GM12878 (cell line): Measurements from ENCODE around the gene SNX32. TPM values are rescaled to one million over a fixed set of nuclear protein-coding genes. Genes with fewer than 3 reads are reported as not detected.
A peak's percentile ranks its signal among the peaks of the same experiment; 100 is the strongest.

Source experiments
- CBX5 ChIP-seq: sonication (generic); IDR thresholded peaks from 2 replicates; pipeline ENCODE4 v1.6.1; 2016; ENCODE audit warnings: low read depth, moderate library complexity, mild to moderate bottlenecking, inconsistent platforms
- ESRRA ChIP-seq: IDR thresholded peaks from 2 replicates; pipeline ENCODE4 v1.6.1; 2012; ENCODE audit warnings: mild to moderate bottlenecking, low read length, improper control_type of control experiment
- ETV6 ChIP-seq, 2 experiments: fragments of 450-650 bp in 1 of 2; IDR thresholded peaks in 1 of 2; conservative IDR thresholded peaks in 1 of 2; 2 replicates each; pipeline ENCODE4 v1.6.1; 2014; ENCODE audit warnings: antibody characterized with exemption in 1 of 2, borderline replicate concordance in 1 of 2, low read depth in 1 of 2, mild to moderate bottlenecking in 1 of 2, moderate library complexity in 1 of 2
- GABPA ChIP-seq: IDR thresholded peaks from 2 replicates; pipeline ENCODE4 v1.6.1; 2014; ENCODE audit warnings: antibody characterized with exemption, low read depth, mild to moderate bottlenecking, inconsistent platforms
- LARP7 ChIP-seq: fragments of 450-650 bp; IDR thresholded peaks from 2 replicates; pipeline ENCODE4 v1.6.1; 2017; ENCODE audit warnings: mild to moderate bottlenecking
- MXI1 ChIP-seq: fragments of 150-350 bp; IDR thresholded peaks from 2 replicates; pipeline ENCODE4 v1.6.1; 2011; ENCODE audit warnings: low read depth, mild to moderate bottlenecking, inconsistent platforms, low read length, improper control_type of control experiment
- NFIC ChIP-seq: IDR thresholded peaks from 2 replicates; pipeline ENCODE4 v1.6.1; 2012; ENCODE audit warnings: low read depth, mild to moderate bottlenecking, inconsistent platforms, low read length, moderate library complexity
- NR2C1 ChIP-seq: fragments of 450-650 bp; IDR thresholded peaks from 2 replicates; pipeline ENCODE4 v1.6.1; 2017; ENCODE audit warnings: antibody characterized with exemption, mild to moderate bottlenecking, moderate library complexity
- PAX5 ChIP-seq: IDR thresholded peaks from 2 replicates; pipeline ENCODE4 v1.6.1; 2011; ENCODE audit warnings: low read depth, low read length, borderline replicate concordance
- POLR2AphosphoS5 ChIP-seq: IDR thresholded peaks from 2 replicates; pipeline ENCODE4 v1.6.1; 2011; ENCODE audit warnings: mild to moderate bottlenecking, low read length, inconsistent platforms
- SMAD1 ChIP-seq: fragments of 450-650 bp; IDR thresholded peaks from 2 replicates; pipeline ENCODE4 v1.6.1; 2018; ENCODE audit warnings: mild to moderate bottlenecking, low read depth; ENCODE audit not compliant: partially characterized antibody
- SP1 ChIP-seq: IDR thresholded peaks from one replicate; pipeline ENCODE4 v1.6.1; 2011; ENCODE audit warnings: low read depth, low read length
- SPI1 ChIP-seq: IDR thresholded peaks from 2 replicates; pipeline ENCODE4 v1.6.1; 2011; ENCODE audit warnings: low read depth, mild to moderate bottlenecking, low read length, moderate library complexity, borderline replicate concordance; ENCODE audit not compliant: insufficient read depth
- SUPT20H ChIP-seq: IDR thresholded peaks from 2 replicates; pipeline ENCODE4 v1.6.1; 2011; ENCODE audit warnings: low read depth, mild to moderate bottlenecking, low read length, moderate library complexity, borderline replicate concordance; ENCODE audit not compliant: control insufficient read depth
- ZBED1 ChIP-seq: IDR thresholded peaks from 2 replicates; pipeline ENCODE4 v1.6.1; 2016; ENCODE audit warnings: borderline replicate concordance
- ZZZ3 ChIP-seq: IDR thresholded peaks from 2 replicates; pipeline ENCODE4 v1.6.1; 2011; ENCODE audit warnings: low read depth; ENCODE audit not compliant: control insufficient read depth, insufficient read length
- polyA plus RNA-seq, 11 experiments: library from polyadenylated mRNA; depleted of rRNA in 4 of 11; unstranded in 6 of 11; stranded (reverse) in 5 of 11; fragments of >200 nt; fragmentation: Nextera tagmentation in 4 of 11; fragmentation: Illumina TruSeq in 1 of 11; extraction: Ambion mirVana in 4 of 11; extraction: Trizol in 1 of 11; gene quantifications; 1 replicate in 1 of 11; 2 replicates in 10 of 11; pipeline versions ENCODE4 v1.2.1 to v1.2.3, GENCODE V29; 2011 to 2016; ENCODE audit warnings: inconsistent platforms in 2 of 11, missing spikeins in 2 of 11, low read depth in 1 of 11
- total RNA-seq, 4 experiments: library from RNA; depleted of rRNA in 3 of 4; stranded (reverse); fragments of >200 nt in 3 of 4; fragmentation: Illumina TruSeq in 1 of 4; extraction: Trizol in 1 of 4; gene quantifications; 2 replicates each; pipeline versions ENCODE4 v1.2.1 to v1.2.3, GENCODE V29; 2013 to 2021
- TF ChIP-seq, protein P1 (sequence below): IDR thresholded peaks from 2 replicates; pipeline ENCODE4 v1.6.1; 2012; ENCODE audit warnings: mild to moderate bottlenecking, low read depth, low read length
- TF ChIP-seq, protein P2 (sequence below): fragments of 450-650 bp; formaldehyde crosslinking; IDR thresholded peaks from 2 replicates; pipeline ENCODE4 v1.4.0; 2022; ENCODE audit warnings: mild to moderate bottlenecking, moderate library complexity
- TF ChIP-seq, protein P3 (sequence below): fragments of 450-650 bp; IDR thresholded peaks from 2 replicates; pipeline ENCODE4 v1.6.1; 2014; ENCODE audit warnings: mild to moderate bottlenecking
- TF ChIP-seq, protein P4 (sequence below): IDR thresholded peaks from 2 replicates; pipeline ENCODE4 v1.6.1; 2012; ENCODE audit warnings: low read depth, low read length, improper control_type of control experiment

Gene SNX32
- total and polyA plus RNA-seq, 10 of the 15 experiments (the other 5 are each of a cell fraction or from before 2014, with no cell fraction given) = 0.04 to 1.5 (median 0.11) TPM; not detected in 1

DNA sequence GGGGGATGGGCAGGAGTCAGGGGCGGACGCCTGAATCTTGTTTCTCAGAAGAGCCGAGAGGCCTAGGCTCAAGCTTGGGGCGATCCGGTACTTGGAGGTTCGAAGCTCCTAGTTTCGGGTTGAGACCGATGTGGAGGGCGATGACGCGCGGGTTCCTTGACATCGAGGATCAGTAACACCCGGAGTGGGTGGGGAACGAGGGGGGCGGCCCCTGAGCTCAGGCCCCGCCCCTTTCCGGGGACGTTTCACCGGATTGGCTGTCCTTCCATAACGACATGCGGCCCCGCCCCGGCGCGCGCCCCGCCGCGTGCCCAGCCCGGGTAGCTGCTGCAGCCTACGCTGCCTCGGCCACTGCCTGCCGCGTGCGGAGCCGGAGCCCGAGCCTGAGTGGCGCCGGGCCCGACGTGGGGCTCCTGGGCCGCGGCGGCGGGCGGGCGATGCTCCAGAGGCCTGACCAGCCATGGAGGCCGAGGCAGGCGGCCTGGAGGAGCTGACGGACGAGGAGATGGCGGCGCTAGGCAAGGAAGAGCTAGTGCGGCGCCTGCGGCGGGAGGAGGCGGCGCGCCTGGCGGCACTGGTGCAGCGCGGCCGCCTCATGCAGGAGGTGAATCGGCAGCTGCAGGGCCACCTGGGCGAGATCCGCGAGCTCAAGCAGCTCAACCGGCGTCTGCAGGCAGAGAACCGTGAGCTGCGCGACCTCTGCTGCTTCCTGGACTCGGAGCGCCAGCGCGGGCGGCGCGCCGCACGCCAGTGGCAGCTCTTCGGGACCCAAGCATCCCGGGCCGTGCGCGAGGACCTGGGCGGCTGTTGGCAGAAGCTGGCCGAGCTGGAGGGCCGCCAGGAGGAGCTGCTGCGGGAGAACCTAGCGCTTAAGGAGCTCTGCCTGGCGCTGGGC lies 56.8 kb downstream of the SNX32 start, which contains the start of gene CCDC85B (continued):
- TF ChIP-seq NFIC = no peak
- no peak; the same call in none of the 2 replicates for TF ChIP-seq NR2C1
- TF ChIP-seq CBX5 = no peak
- TF ChIP-seq, protein P1, sequence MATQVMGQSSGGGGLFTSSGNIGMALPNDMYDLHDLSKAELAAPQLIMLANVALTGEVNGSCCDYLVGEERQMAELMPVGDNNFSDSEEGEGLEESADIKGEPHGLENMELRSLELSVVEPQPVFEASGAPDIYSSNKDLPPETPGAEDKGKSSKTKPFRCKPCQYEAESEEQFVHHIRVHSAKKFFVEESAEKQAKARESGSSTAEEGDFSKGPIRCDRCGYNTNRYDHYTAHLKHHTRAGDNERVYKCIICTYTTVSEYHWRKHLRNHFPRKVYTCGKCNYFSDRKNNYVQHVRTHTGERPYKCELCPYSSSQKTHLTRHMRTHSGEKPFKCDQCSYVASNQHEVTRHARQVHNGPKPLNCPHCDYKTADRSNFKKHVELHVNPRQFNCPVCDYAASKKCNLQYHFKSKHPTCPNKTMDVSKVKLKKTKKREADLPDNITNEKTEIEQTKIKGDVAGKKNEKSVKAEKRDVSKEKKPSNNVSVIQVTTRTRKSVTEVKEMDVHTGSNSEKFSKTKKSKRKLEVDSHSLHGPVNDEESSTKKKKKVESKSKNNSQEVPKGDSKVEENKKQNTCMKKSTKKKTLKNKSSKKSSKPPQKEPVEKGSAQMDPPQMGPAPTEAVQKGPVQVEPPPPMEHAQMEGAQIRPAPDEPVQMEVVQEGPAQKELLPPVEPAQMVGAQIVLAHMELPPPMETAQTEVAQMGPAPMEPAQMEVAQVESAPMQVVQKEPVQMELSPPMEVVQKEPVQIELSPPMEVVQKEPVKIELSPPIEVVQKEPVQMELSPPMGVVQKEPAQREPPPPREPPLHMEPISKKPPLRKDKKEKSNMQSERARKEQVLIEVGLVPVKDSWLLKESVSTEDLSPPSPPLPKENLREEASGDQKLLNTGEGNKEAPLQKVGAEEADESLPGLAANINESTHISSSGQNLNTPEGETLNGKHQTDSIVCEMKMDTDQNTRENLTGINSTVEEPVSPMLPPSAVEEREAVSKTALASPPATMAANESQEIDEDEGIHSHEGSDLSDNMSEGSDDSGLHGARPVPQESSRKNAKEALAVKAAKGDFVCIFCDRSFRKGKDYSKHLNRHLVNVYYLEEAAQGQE = no peak
- TF ChIP-seq SMAD1 = no peak
- no peak for TF ChIP-seq ESRRA
- peak; percentile 89 for TF ChIP-seq LARP7
- peak; percentile 78 for TF ChIP-seq SP1
- no peak for TF ChIP-seq SUPT20H
- peak; percentile 90 for TF ChIP-seq POLR2AphosphoS5
- peak; percentile 85 for TF ChIP-seq MXI1
- no peak for TF ChIP-seq PAX5
- no peak for TF ChIP-seq ZZZ3
- TF ChIP-seq ZBED1 = peak; percentile 21; the same call in 1 of the 2 replicates
- TF ChIP-seq GABPA = no peak
- TF ChIP-seq, protein P2, sequence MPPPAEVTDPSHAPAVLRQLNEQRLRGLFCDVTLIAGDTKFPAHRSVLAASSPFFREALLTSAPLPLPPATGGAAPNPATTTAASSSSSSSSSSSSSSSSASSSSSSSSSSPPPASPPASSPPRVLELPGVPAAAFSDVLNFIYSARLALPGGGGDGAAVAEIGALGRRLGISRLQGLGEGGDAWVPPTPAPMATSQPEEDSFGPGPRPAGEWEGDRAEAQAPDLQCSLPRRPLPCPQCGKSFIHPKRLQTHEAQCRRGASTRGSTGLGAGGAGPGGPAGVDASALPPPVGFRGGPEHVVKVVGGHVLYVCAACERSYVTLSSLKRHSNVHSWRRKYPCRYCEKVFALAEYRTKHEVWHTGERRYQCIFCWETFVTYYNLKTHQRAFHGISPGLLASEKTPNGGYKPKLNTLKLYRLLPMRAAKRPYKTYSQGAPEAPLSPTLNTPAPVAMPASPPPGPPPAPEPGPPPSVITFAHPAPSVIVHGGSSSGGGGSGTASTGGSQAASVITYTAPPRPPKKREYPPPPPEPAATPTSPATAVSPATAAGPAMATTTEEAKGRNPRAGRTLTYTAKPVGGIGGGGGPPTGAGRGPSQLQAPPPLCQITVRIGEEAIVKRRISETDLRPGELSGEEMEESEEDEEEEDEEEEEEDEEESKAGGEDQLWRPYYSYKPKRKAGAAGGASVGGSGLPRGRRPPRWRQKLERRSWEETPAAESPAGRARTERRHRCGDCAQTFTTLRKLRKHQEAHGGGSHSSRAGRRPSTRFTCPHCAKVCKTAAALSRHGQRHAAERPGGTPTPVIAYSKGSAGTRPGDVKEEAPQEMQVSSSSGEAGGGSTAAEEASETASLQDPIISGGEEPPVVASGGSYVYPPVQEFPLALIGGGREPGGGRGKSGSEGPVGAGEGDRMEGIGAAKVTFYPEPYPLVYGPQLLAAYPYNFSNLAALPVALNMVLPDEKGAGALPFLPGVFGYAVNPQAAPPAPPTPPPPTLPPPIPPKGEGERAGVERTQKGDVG (CRISPR knock-in tag) = no peak
- TF ChIP-seq, protein P3, sequence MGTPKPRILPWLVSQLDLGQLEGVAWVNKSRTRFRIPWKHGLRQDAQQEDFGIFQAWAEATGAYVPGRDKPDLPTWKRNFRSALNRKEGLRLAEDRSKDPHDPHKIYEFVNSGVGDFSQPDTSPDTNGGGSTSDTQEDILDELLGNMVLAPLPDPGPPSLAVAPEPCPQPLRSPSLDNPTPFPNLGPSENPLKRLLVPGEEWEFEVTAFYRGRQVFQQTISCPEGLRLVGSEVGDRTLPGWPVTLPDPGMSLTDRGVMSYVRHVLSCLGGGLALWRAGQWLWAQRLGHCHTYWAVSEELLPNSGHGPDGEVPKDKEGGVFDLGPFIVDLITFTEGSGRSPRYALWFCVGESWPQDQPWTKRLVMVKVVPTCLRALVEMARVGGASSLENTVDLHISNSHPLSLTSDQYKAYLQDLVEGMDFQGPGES = 0 out of 2 replicates have a peak, but pooled peaks have one; percentile 22
- 0 out of 4 replicates have a peak, but pooled peaks of 1 of the 2 experiments have one; percentile 54 for TF ChIP-seq ETV6 (conservative IDR thresholded peaks at IDR 0.05 in 1 of 2, IDR thresholded peaks at IDR 0.05 in 1 of 2; ENCODE audit: borderline replicate concordance in 1 of 2, low read depth in 1 of 2)
- TF ChIP-seq, protein P4, sequence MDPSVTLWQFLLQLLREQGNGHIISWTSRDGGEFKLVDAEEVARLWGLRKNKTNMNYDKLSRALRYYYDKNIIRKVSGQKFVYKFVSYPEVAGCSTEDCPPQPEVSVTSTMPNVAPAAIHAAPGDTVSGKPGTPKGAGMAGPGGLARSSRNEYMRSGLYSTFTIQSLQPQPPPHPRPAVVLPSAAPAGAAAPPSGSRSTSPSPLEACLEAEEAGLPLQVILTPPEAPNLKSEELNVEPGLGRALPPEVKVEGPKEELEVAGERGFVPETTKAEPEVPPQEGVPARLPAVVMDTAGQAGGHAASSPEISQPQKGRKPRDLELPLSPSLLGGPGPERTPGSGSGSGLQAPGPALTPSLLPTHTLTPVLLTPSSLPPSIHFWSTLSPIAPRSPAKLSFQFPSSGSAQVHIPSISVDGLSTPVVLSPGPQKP = no peak
- TF ChIP-seq SPI1 = no peak
